HUES64 (cell line): ENCODE measurements around the gene C14orf132. TPM values are rescaled to one million over a fixed set of nuclear protein-coding genes. Genes with fewer than 3 reads are reported as not detected.
"Not testable (repeated sequence)": the region's sequence is repeated elsewhere in the genome, so short reads cannot be mapped to it uniquely, and the experiment has no call there.

Experiments used
- H3K27ac ChIP-seq: 2 replicates; pipeline ENCODE4 v1.7.0; 2013; ENCODE audit warnings: low read depth, low read length, inconsistent platforms
- H3K27me3 ChIP-seq: 2 replicates; pipeline ENCODE4 v1.6.1; 2013; ENCODE audit warnings: mild to moderate bottlenecking, low read length; ENCODE audit not compliant: insufficient read depth
- H3K36me3 ChIP-seq: 2 replicates; pipeline ENCODE4 v1.6.1; 2013; ENCODE audit warnings: mild to moderate bottlenecking, low read length; ENCODE audit not compliant: insufficient read depth
- H3K4me1 ChIP-seq: 2 replicates; pipeline ENCODE4 v1.6.1; 2013; ENCODE audit warnings: mild to moderate bottlenecking, low read length, moderate library complexity; ENCODE audit not compliant: insufficient read depth
- H3K4me3 ChIP-seq: 2 replicates; pipeline ENCODE4 v1.5.1; 2013; ENCODE audit warnings: mild to moderate bottlenecking, low read length, moderate library complexity
- H3K9ac ChIP-seq: 2 replicates; pipeline ENCODE4 v1.6.1; 2013; ENCODE audit warnings: mild to moderate bottlenecking, low read depth, low read length
- H3K9me3 ChIP-seq: 2 replicates; pipeline ENCODE4 v1.6.1; 2013; ENCODE audit warnings: low read depth, low read length; ENCODE audit not compliant: insufficient read depth
- WGBS: fragments of 150-250, 120-280 bp; methylation state at CpG from one replicate; pipeline ENCODE4 v1.1.7; 2013; ENCODE audit warnings: missing lambda C conversion rate; 5-methylcytosine and 5-hydroxymethylcytosine counted together
- polyA plus RNA-seq, 2 experiments: library from polyadenylated mRNA; stranded (reverse); fragments of 50-300 nt; gene quantifications; one replicate each; pipeline ENCODE4 v1.2.3, GENCODE V29; 2013

C14orf132 gene
- 16.4 TPM for polyA plus RNA-seq (2013, experiment 1 of 2)
- polyA plus RNA-seq (2013, experiment 2 of 2) = 21.2 TPM

DNA sequence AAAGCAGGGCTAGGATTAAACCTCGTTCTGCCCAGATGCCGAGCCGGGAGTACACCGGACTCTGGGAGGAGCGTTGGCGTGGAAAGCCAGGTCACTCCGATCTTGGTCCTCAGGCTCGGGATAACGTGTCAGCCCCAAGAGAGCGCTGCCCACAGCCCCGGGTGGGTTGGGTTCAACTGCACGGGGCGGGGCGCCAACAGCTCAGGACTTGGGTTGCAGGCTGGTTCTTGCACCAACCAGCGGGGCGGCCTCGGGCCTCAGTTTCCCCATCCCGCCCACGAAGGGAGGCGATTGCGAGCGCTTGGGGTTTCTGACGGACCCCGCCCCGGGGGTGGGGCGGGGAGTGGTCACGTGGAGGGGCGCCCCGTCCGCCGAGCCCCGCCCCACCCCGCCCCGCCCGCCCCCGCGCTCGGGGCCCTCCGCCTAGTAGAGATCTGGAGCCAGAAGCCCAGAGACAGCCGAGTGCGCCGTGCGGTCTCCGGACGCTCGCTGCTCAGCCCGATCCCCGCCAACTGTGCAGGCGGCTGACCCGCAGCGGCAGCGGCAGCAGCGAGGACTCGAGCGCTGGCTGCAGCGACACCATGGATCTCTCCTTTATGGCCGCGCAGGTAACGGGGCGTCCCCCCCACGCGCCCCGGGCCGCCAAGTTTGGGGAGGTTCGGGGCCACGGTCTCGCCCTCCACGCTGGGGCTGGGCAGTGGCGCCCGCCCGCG lies at the start of gene C14orf132:
C14orf132 (plus strand) TSS at position 443 of the 713 bp plus-strand sequence; CDS start at position 582, 139 bp downstream.
- no peaks in the 10 kb centered on the region; the same call in 1 of the 2 replicates for H3K36me3 ChIP-seq
- peaks cover 59% of the 10 kb centered on the region for H3K27me3 ChIP-seq
- H3K4me3 ChIP-seq = peak within 1 kb of the TSS; percentile 85
- peaks cover 7% of the 10 kb centered on the region; the same call in 1 of the 2 replicates for H3K4me1 ChIP-seq
- H3K27ac ChIP-seq = no peak within 1 kb of the TSS
- no peaks in the 10 kb centered on the region for H3K9me3 ChIP-seq
- under 1% methylated on average over 72 of the region's 72 CpGs for WGBS
- H3K9ac ChIP-seq = peak within 1 kb of the TSS; percentile 87

DNA sequence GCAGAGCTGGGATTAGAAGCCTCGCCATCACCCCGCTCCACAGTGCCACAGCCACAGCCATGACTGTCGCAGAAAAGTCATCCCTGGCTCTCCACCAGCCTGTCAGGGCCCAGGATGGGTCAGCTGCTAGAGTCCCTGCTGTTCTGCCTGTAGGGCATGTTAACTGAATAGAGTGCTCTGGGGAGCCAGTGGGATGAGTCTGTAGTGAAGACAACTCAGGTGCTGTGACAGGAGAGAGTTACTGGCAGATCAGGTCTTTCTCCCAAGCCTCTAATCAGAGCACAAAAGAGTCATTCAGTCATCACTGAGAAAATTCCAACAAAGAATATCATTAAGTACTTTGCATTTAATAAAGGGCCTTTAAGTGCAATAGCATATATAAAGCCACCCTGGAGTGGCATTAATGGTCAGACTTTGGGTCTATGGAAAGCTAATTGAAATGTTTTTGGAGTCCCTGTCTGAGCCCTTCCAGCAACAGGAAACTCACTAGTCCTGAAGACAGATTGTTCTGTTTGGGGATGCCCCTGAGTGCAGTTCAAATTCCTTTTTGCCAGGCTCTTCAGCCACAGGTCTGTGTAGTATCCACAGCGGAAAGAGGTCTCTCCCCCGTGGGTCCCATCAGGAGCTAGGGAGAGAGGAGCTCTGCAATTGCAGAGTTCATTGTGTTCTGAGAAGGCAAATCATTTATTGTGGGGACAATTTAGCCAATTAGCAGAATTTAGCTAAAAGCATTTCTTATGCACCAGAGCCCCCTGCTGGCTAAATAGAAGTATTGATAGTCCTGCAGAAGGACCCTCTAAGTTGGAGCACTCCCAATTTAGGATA lies 45.2 kb upstream of the C14orf132 start:
- WGBS = 40% methylated on average over 5 of the region's 5 CpGs
- H3K4me1 ChIP-seq = peaks cover 18% of the 10 kb centered on the region
- peak overlapping the region; percentile 81; the same call in 1 of the 2 replicates for H3K27ac ChIP-seq
- H3K36me3 ChIP-seq = no peaks in the 10 kb centered on the region
- no peaks in the 10 kb centered on the region for H3K27me3 ChIP-seq
- H3K9me3 ChIP-seq = peaks cover 29% of the 10 kb centered on the region
- H3K4me3 ChIP-seq = no peak overlapping the region
- no peak overlapping the region for H3K9ac ChIP-seq

DNA sequence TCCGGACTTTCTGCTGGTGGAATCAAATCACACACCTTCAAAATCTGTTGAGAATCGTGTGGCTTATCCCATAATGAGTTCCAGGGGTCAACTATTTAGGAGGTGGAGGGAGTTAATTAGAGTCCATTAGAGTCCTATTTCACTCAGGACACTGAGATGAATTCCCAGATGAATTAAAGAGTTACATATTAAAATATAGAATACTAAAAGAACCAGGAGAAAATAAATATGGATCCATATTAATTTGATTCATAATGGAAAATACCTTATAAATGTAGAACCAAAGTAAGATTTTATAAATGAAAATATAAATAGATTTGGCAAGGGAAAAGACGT lies 44.6 kb upstream of the C14orf132 start:
- H3K9me3 ChIP-seq = peaks cover 29% of the 10 kb centered on the region
- H3K9ac ChIP-seq = no peak overlapping the region
- no peak overlapping the region for H3K27ac ChIP-seq
- 29% methylated on average over 3 of the region's 3 CpGs for WGBS
- H3K36me3 ChIP-seq = no peaks in the 10 kb centered on the region
- H3K4me1 ChIP-seq = peaks cover 18% of the 10 kb centered on the region
- no peaks in the 10 kb centered on the region for H3K27me3 ChIP-seq
- H3K4me3 ChIP-seq = no peak overlapping the region

DNA sequence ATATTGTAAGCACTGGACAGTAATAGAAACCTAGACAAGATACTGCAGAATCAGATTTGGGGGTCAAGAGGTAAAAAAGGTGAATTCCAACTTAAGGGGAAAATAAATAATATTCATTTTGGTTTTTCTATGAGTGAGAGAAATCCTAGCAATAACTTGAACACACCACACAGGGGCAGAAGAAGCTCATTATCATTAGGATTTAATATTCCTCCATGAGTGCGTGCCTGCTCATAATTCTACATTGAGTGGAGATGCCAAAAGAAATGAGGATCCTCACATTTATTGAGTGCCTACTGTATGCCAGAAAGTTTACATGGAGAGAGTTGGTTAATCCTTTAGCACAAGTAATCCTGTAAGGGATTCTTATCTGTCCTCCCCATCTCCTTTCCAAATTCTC lies 40.5 kb upstream of the C14orf132 start:
- no peaks in the 10 kb centered on the region for H3K27me3 ChIP-seq
- H3K4me1 ChIP-seq = peaks cover 6% of the 10 kb centered on the region; the same call in 1 of the 2 replicates
- H3K4me3 ChIP-seq = no peak overlapping the region
- H3K9ac ChIP-seq = no peak overlapping the region
- no peak overlapping the region for H3K27ac ChIP-seq
- no peaks in the 10 kb centered on the region for H3K36me3 ChIP-seq
- WGBS = 71% methylated on average over 1 of the region's 1 CpG
- H3K9me3 ChIP-seq = no peaks in the 10 kb centered on the region

DNA sequence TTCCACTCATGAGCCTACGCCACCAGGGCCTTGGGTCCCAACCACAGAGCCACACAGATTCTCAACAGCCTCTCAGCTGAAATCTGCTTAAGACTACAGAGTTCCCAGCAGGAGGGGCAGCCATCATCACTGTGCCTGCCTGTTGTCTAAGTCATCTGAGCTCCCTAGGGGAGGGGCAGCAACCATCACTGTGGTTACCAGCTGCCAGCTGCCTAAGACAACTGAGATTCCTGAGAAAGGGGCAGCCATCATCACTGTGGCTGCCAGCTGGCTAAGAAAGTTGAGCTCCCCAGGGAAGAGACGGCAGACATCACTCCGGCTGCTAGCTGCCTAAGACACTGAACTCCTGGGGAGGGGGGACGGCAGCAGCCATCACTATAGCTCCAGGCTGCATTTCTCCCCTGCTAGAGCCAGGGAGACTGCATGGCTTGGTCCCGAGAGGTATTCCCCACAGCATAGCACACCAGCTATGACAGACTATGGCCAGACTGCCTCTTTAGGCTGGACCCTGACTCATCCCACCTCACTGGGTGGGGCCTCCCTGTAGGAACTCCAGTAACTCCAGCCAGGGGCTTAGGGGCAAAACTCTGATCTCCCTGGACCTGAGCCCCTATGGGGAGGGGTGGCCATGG lies 37.2 kb upstream of the C14orf132 start:
- no peak overlapping the region for H3K9ac ChIP-seq
- no peaks in the 10 kb centered on the region for H3K27me3 ChIP-seq
- H3K4me1 ChIP-seq = no peaks in the 10 kb centered on the region
- H3K36me3 ChIP-seq = no peaks in the 10 kb centered on the region
- H3K4me3 ChIP-seq = no peak overlapping the region
- H3K27ac ChIP-seq = no peak overlapping the region
- no peaks in the 10 kb centered on the region; the same call in 1 of the 2 replicates for H3K9me3 ChIP-seq
- 70% methylated on average over 5 of the region's 5 CpGs for WGBS

DNA sequence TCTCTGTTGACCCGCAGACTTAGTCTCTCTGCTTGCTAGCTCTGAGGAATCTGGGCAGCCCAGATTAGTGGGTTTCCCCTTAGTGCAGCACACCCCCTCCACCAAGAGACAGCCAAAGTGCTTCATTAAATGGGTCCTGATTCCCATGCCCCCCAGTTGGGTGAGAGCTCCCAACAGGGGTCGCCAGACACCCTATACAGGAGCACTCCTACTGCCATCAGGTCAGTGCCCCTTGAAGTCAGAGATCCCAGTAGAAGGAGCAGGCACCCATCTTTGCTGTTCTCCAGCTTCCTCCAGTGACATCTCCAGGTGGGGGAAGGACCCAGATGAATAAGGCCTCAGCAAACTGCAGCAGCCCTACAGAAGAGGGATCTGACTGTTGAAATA lies 36.7 kb upstream of the C14orf132 start:
- Histone ChIP-seq H3K9me3 (no peaks in the 10 kb centered on the region; the same call in 1 of the 2 replicates), H3K27ac (no peak overlapping the region), H3K9ac (no peak overlapping the region)

DNA sequence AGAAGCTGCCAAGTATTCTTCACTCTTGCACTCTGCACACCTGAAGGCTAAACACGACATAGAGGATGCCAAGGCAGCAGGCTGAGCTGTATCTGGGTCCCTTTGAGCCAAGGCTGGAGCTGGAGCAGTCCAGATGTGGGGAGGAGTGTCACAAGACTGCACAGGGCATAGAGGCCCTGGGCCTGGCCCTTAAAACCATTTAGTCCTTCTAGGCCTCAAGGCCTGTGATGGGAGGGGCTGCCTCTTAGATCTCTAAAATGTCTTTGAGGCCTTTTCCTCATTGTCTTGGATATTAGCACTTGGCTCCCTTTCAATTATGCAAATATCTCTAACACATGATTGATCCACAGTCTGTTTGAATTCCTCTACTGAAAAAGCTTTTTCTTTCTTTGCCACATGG lies 28.0 kb upstream of the C14orf132 start:
- Histone ChIP-seq H3K9me3 (peaks cover 32% of the 10 kb centered on the region), H3K4me3 (no peak overlapping the region), H3K9ac (no peak overlapping the region), H3K27me3 (peaks cover 2% of the 10 kb centered on the region; the same call in 1 of the 2 replicates), H3K4me1 (no peaks in the 10 kb centered on the region; the same call in 1 of the 2 replicates), H3K27ac (no peak overlapping the region), H3K36me3 (no peaks in the 10 kb centered on the region)
- WGBS = 79% methylated on average over 1 of the region's 1 CpG

More for the DNA sequence above, 36.7 kb upstream of the C14orf132 start:
- no peak overlapping the region for H3K4me3 ChIP-seq
- WGBS = 80% methylated on average over 2 of the region's 2 CpGs
- no peaks in the 10 kb centered on the region for H3K4me1 ChIP-seq
- H3K36me3 ChIP-seq = no peaks in the 10 kb centered on the region
- no peaks in the 10 kb centered on the region for H3K27me3 ChIP-seq

DNA sequence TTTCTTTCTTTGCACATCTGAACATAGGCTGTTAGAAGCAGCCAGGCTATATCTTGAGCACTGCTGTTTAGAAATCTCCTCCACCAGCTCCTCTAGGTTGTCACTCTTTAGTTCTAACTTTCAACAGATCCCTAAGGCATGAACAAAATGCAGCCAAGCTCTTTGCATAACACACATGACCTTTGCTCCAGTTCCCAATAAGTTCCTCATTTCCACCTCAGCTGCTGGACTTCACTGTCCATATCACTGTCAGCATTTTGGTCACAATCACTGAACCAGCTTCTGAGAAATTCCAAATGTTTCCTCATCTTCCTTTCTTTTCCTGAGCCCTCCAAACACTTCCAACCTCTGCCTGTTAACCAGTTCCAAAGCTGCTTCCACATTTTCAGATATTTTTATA lies 27.6 kb upstream of the C14orf132 start:
- H3K27ac ChIP-seq = no peak overlapping the region
- peaks cover 2% of the 10 kb centered on the region; the same call in 1 of the 2 replicates for H3K27me3 ChIP-seq
- no peaks in the 10 kb centered on the region for H3K36me3 ChIP-seq
- peaks cover 3% of the 10 kb centered on the region; the same call in 1 of the 2 replicates for H3K4me1 ChIP-seq
- no peak overlapping the region for H3K9ac ChIP-seq
- H3K9me3 ChIP-seq = peaks cover 32% of the 10 kb centered on the region
- H3K4me3 ChIP-seq = no peak overlapping the region

DNA sequence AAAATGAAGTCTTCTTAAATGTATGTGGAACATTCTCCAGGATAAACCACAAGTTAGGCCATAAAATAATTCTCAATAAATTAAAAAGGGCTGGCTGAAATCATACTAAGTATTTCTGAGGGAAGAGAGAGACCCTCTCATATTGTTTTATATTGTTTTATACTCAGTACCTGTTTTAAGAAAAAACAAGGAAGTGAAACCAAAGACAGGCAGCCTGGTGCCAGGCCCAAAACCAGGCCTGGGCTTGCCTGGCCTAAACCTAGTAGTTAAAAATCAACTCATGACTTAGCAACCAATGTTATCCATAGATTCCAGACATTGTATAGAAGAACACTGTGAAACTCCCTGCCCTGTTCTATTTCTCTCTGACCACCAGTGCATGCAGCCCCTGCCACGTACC lies 26.4 kb upstream of the C14orf132 start:
- not testable (repeated sequence) for H3K27ac ChIP-seq, H3K4me3 ChIP-seq, H3K36me3 ChIP-seq, H3K27me3 ChIP-seq, H3K9ac ChIP-seq, H3K4me1 ChIP-seq
- peaks cover 32% of the 10 kb centered on the region for H3K9me3 ChIP-seq
- 75% methylated on average over 1 of the region's 1 CpG for WGBS

DNA sequence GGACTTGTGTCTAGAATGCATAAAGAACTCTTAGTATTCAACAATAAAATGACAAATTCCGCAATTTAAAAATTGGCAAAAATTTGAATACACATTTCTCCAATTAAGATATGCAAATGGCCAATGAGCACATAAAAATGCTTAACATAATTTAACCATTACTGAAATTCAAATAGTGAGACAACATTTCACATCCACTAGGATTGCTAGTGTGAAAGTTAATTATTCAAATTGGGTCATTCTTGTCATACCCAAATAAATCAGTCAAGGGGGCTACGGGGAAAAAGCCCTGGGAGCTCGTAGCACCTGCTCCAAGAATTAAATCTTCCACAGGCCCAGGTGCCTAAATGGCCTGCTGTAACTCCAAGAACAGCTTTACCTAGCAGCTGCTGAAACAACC lies 25.0 kb upstream of the C14orf132 start:
- H3K36me3 ChIP-seq = no peaks in the 10 kb centered on the region
- WGBS = 90% methylated on average over 3 of the region's 3 CpGs
- H3K9ac ChIP-seq = no peak overlapping the region
- H3K4me1 ChIP-seq = peaks cover 6% of the 10 kb centered on the region; the same call in 1 of the 2 replicates
- peaks cover 4% of the 10 kb centered on the region; the same call in 1 of the 2 replicates for H3K27me3 ChIP-seq
- no peak overlapping the region for H3K4me3 ChIP-seq
- peaks cover 32% of the 10 kb centered on the region for H3K9me3 ChIP-seq
- H3K27ac ChIP-seq = no peak overlapping the region
